Small intestine (tissue), 7 donors: ENCODE measurements around the gene OR52N4. TPM values are rescaled to one million over a fixed set of nuclear protein-coding genes. Genes with fewer than 3 reads are reported as not detected.

Experiments
- DNase-seq, 2 donors: peaks; one replicate each; pipeline versions ENCODE4 v3.0.0 to v3.0.0-alpha.2; 2013
- FAIRE-seq: peaks from 2 replicates; lab custom pipeline; 2012; peaks lifted over from hg19 to GRCh38; lab: Jason Lieb, UNC
- H3K27ac ChIP-seq, 3 donors: one replicate each; pipeline ENCODE4 v1.5.1; 2013; ENCODE audit warnings: low read length in 2 of 3, mild to moderate bottlenecking in 2 of 3, control low read depth in 1 of 3, inconsistent platforms in 1 of 3, low read depth in 1 of 3, moderate library complexity in 1 of 3
- H3K27me3 ChIP-seq, 3 donors: one replicate each; pipeline ENCODE4 v1.6.1; 2013; ENCODE audit warnings: low read length in 3 of 3, inconsistent platforms in 1 of 3; ENCODE audit not compliant: control insufficient read depth in 3 of 3, insufficient read depth in 3 of 3
- H3K36me3 ChIP-seq, 3 donors: one replicate each; pipeline ENCODE4 v1.6.1; 2013; ENCODE audit warnings: low read length in 3 of 3, inconsistent platforms in 1 of 3, low read depth in 1 of 3, mild to moderate bottlenecking in 1 of 3, moderate library complexity in 1 of 3; ENCODE audit not compliant: control insufficient read depth in 3 of 3, insufficient read depth in 2 of 3
- H3K4me1 ChIP-seq, 3 donors: one replicate each; pipeline ENCODE4 v1.6.1; 2013; ENCODE audit warnings: low read length in 2 of 3, inconsistent platforms in 1 of 3, low read depth in 1 of 3, mild to moderate bottlenecking in 1 of 3, moderate library complexity in 1 of 3; ENCODE audit not compliant: control insufficient read depth in 3 of 3, insufficient read depth in 2 of 3
- H3K4me3 ChIP-seq, 3 donors: one replicate each; pipeline ENCODE4 v1.5.1; 2013; ENCODE audit warnings: low read length in 3 of 3, control low read depth in 1 of 3, inconsistent platforms in 1 of 3, low read depth in 1 of 3, mild to moderate bottlenecking in 1 of 3, moderate library complexity in 1 of 3
- H3K9me3 ChIP-seq, 2 donors: one replicate each; pipeline ENCODE4 v1.6.1; 2013; ENCODE audit warnings: low read depth in 1 of 2, low read length in 1 of 2; ENCODE audit not compliant: control insufficient read depth in 2 of 2, insufficient read depth in 1 of 2
- WGBS, 3 donors: extraction: QIAGEN DNeasy Blood & Tissue Kit; methylation state at CpG; one replicate each; pipeline ENCODE4 v1.1.7; 2013; 5-methylcytosine and 5-hydroxymethylcytosine counted together
- polyA plus RNA-seq, 4 donors: library from polyadenylated mRNA; stranded (reverse) in 3 of 4; unstranded in 1 of 4; fragments of 200-250 nt in 3 of 4; fragments of 120-200 nt in 1 of 4; gene quantifications; one replicate each; pipeline versions ENCODE4 v1.2.1 to v1.2.3, GENCODE V29; 2013
- donor health status: healthy with polysubstance abuse.
- donor health status: control.
- donor health status: control.
- donor health status: Bipolar disorder and iron deficiency.
- donor health status: healthy.

OR52N4 gene
- polyA plus RNA-seq, 4 donors, result 0.06 TPM; not detected in 3

DNA sequence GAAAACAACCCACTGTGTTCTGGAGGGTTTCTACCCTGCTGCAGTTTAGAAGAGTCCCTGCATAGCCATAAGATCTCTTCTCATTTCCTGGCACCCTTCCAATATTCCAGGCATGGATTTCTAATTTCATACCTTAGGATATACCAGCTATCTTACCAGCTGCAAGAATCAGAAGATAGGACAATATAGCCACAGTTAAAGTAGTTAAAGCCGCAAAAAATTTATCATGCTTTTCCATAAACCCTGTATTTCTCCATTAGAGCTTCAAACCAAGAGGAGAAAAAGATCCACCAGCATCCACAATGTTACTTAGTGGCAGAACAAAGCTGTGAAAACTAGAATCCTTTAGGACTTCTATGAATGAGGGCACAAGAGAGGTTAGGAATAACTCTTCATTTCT lies 26.4 kb upstream of the OR52N4 start:
- H3K36me3 ChIP-seq, result no peaks in the 10 kb centered on the region
- H3K27ac ChIP-seq, result no peak overlapping the region
- FAIRE-seq (no peak), DNase-seq (no peak)
- WGBS, 3 donors, result 82 to 95% (median 91%) methylated on average over 1 of the region's 1 CpG
- H3K9me3 ChIP-seq, result no peaks in the 10 kb centered on the region
- H3K4me3 ChIP-seq, result no peak overlapping the region
- no peaks in the 10 kb centered on the region for H3K27me3 ChIP-seq
- H3K4me1 ChIP-seq, result no peaks in the 10 kb centered on the region

DNA sequence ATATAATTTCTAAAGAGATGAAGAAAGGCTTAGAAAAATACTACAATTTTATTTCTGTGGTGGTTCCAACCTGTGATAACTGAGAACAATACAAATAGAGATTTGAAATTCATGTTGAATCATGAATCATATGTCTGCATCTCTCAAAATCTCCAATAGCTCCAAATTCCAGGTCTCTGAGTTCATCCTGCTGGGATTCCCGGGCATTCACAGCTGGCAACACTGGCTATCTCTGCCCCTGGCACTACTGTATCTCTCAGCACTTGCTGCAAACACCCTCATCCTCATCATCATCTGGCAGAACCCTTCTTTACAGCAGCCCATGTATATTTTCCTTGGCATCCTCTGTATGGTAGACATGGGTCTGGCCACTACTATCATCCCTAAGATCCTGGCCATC lies 17.6 kb upstream of the OR52N4 start, which contains the start of gene OR56B1:
Gene OR56B1, plus strand, starts transcription at position 53 of the 400 bp plus-strand sequence. Its CDS starts 69 bp downstream, at position 122.
- Histone ChIP-seq H3K4me3 (no peak within 1 kb of the TSS), H3K4me1 (no peaks in the 10 kb centered on the region), H3K27ac (no peak within 1 kb of the TSS), H3K9me3 (peaks cover 0 to 3% of the 10 kb centered on the region in 2 donors), H3K27me3 (no peaks in the 10 kb centered on the region), H3K36me3 (no peaks in the 10 kb centered on the region)
- FAIRE-seq, result no peak
- no peak for DNase-seq
- 74 to 93% (median 85%) methylated on average over 1 of the region's 1 CpG for WGBS, 3 donors

DNA sequence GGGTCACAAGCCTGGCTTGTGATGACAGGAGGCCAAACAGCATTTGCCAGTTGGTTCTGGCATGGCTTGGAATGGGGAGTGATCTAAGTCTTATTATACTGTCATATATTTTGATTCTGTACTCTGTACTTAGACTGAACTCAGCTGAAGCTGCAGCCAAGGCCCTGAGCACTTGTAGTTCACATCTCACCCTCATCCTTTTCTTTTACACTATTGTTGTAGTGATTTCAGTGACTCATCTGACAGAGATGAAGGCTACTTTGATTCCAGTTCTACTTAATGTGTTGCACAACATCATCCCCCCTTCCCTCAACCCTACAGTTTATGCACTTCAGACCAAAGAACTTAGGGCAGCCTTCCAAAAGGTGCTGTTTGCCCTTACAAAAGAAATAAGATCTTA lies 17.0 kb upstream of the OR52N4 start:
- Histone ChIP-seq H3K27ac (no peak overlapping the region), H3K36me3 (no peaks in the 10 kb centered on the region), H3K4me3 (no peak overlapping the region), H3K27me3 (no peaks in the 10 kb centered on the region), H3K9me3 (peaks cover 0 to 7% of the 10 kb centered on the region in 2 donors), H3K4me1 (no peaks in the 10 kb centered on the region)
- no peak for FAIRE-seq
- DNase-seq, result no peak

DNA sequence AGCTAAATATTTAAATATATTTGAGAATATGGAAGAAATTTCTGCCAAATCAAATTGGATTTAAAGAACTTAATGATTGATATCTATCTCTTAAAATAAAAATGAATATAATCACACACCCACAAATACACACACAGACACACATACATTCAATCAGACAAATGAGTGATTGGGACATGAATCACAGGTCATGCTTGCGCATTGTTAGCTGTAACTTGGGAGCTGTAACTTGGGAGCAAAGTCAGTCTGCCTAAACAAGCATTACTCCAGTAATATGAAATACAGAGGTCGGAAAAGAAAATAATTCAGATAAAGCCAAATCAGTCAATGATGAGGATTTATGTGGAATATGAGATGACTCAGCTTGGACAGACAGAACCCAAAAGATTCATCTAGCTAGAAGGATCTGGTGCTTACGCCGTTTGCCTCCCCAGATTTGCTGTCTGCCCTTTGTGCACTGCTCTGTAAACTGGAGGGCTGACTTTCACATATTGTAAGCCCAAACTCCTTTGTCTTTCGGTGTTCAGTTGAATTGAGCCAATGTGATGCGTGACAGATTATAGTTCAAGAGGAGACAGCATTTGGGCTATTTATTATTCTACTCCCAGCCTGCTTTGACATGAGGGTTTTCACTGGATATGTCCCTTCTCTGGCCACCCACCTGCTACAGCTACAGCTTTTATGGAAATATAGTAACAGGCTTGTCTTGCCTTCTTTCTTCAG lies 16.2 kb upstream of the OR52N4 start:
- no peaks in the 10 kb centered on the region for H3K27me3 ChIP-seq
- no peak for DNase-seq
- H3K36me3 ChIP-seq, result no peaks in the 10 kb centered on the region
- FAIRE-seq, result no peak
- H3K27ac ChIP-seq, result no peak overlapping the region
- WGBS, 3 donors, result 80 to 88% (median 81%) methylated on average over 6 of the region's 6 CpGs
- H3K4me1 ChIP-seq, result no peaks in the 10 kb centered on the region
- H3K9me3 ChIP-seq, result peaks cover 0 to 7% of the 10 kb centered on the region in 2 donors
- no peak overlapping the region for H3K4me3 ChIP-seq

DNA sequence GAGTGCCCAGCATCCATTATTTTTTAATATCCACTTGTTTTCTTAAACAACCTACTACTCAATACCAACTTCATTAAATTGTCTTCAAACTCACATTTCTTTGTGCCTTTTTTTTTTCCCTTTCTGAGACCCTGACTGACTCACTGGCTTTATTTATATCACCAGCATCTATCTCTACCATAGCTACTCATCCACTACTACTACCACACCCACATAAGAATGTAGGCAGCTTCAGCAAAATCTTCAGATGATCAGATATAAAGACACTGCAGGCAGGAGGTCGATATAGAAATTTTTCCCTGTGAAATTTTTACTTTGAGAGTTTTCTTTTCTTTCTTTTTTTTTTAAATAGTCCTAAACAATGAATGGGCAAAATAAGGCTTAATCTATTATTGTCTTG lies 15.6 kb upstream of the OR52N4 start:
- no peak overlapping the region for H3K27ac ChIP-seq
- WGBS, 3 donors, result 20 to 54% (median 23%) methylated on average over 1 of the region's 1 CpG
- no peak overlapping the region for H3K4me3 ChIP-seq
- H3K36me3 ChIP-seq, result no peaks in the 10 kb centered on the region
- H3K9me3 ChIP-seq, result peaks cover 0 to 7% of the 10 kb centered on the region in 2 donors
- H3K27me3 ChIP-seq, result no peaks in the 10 kb centered on the region
- FAIRE-seq (no peak), DNase-seq (no peak)
- H3K4me1 ChIP-seq, result no peaks in the 10 kb centered on the region

DNA sequence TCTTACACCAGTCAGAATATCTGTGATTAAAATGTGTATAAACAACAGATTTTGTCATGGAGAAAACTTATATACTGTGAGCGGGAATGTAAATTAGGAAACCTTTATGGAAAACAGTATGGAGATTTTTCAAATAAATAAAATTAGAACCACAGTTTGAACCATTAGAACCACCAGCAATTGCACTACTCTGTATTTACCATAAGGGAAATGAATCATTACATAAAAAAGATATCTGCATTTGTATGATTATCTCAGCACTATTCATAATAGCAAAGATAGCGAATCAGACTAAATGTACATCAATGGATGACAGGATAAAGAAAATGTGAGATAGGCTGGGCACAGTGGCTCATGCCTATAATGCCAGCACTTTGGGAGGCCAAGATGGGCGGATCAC lies 7.4 kb upstream of the OR52N4 start:
- FAIRE-seq (no peak), DNase-seq (no peak)
- H3K4me1 ChIP-seq, result no peaks in the 10 kb centered on the region
- no peak overlapping the region for H3K4me3 ChIP-seq
- no peak overlapping the region for H3K27ac ChIP-seq
- peaks cover 0 to 2% of the 10 kb centered on the region in 2 donors for H3K9me3 ChIP-seq
- no peaks in the 10 kb centered on the region for H3K27me3 ChIP-seq
- no peaks in the 10 kb centered on the region for H3K36me3 ChIP-seq
- WGBS, 3 donors, result 86 to 90% (median 87%) methylated on average over 3 of the region's 3 CpGs

DNA sequence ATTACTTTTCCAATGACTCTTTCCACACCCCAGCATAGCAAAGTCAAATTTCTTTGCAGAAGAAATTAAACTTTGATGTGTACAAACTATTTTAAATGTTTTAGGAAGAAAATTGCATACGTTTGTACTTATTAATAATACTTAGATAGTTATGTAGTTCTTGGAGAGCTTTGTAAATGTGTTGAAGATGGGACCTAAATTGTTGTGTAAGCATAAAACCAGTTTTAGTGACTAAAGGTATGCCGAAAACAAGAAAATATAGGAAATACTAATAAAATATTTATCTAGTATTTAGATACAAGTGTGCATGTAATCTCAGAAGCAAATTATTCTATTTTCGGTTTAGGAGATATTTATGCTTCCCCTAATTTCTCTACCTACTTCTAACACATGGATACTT lies 4.2 kb upstream of the OR52N4 start:
- FAIRE-seq, result no peak
- WGBS, 3 donors, result 78 to 83% (median 79%) methylated on average over 3 of the region's 3 CpGs

DNA sequence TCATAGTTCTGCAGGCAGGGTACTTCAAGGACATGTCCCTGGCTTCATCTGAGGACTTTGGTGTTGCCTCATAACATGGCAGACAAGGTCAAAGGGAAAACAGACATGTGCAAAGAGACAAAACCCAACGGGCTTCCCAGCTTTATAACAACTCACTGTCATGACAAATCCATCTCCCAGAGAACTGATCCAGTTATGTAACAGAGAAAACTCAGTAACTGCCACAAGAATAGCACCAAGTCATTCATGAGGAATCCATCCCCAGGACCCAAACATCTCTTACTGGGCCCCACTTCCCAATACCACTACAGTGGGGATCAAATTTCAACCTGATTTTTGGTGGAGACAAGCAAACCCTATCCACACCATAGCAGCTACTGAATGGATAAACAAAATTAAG lies 13.0 kb downstream of the OR52N4 start:
- no peak for FAIRE-seq
- 23 to 52% (median 30%) methylated on average over 1 of the region's 1 CpG for WGBS, 3 donors

More for the DNA sequence above, 4.2 kb upstream of the OR52N4 start:
- H3K4me1 ChIP-seq, result no peaks in the 10 kb centered on the region
- H3K36me3 ChIP-seq, result no peaks in the 10 kb centered on the region
- no peak overlapping the region for H3K27ac ChIP-seq
- no peaks in the 10 kb centered on the region for H3K9me3 ChIP-seq
- no peak for DNase-seq
- no peak overlapping the region for H3K4me3 ChIP-seq
- H3K27me3 ChIP-seq, result no peaks in the 10 kb centered on the region

DNA sequence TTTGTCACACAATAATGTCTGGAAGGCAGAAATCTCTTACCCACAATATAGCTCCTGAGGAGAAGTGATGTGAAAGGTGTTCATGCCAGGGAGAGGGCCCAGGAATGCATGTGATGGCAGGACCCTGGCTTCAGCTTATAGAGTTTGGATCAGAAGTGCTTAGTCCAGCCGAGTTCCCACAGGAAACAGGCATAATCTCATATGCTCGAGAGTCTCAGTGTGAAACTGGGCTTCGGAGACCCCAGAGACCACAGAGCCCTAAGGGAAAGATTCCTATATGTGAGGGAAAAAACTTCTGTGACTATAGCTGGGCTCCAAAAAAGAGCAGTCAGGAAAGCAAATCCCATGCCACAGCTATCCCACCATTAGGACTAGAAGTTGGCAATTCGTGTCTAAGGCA lies 29.2 kb downstream of the OR52N4 start, which contains the start of gene OR52N5:
Gene OR52N5, minus strand, starts transcription at position 101 of the 400 bp plus-strand sequence. CDS start 4,721 bp downstream, outside the sequence.
- no peak within 1 kb of the TSS for H3K4me3 ChIP-seq
- no peaks in the 10 kb centered on the region for H3K4me1 ChIP-seq
- WGBS, 3 donors, result 29 to 59% (median 43%) methylated on average over 4 of the region's 4 CpGs
- no peaks in the 10 kb centered on the region for H3K27me3 ChIP-seq
- H3K27ac ChIP-seq, result no peak within 1 kb of the TSS
- no peak for DNase-seq
- H3K36me3 ChIP-seq, result no peaks in the 10 kb centered on the region
- no peak for FAIRE-seq
- no peaks in the 10 kb centered on the region for H3K9me3 ChIP-seq

More for the DNA sequence above, 13.0 kb downstream of the OR52N4 start:
- no peak for DNase-seq
- Histone ChIP-seq H3K36me3 (no peaks in the 10 kb centered on the region), H3K4me1 (no peaks in the 10 kb centered on the region), H3K9me3 (no peaks in the 10 kb centered on the region), H3K27ac (no peak overlapping the region), H3K4me3 (no peak overlapping the region), H3K27me3 (no peaks in the 10 kb centered on the region)
